Motor neuron (in vitro differentiated cells): ENCODE measurements around the gene BARHL2. TPM values are rescaled to one million over a fixed set of nuclear protein-coding genes. Genes with fewer than 3 reads are reported as not detected.

Experiments
- ATAC-seq, 8 experiments: fragments of 200-7000 bp; cut with Tn5 transposase; replicated peaks in 6 of 8; 2 replicates each; pipeline ENCODE4 v1.8.0; 2021; ENCODE audit warnings: mild to moderate bottlenecking in 8 of 8, moderate library complexity in 8 of 8
- H3K27ac ChIP-seq, 2 donors: fragments of 250-450 bp; sonication (Bioruptor Pico); 2 replicates each; pipeline ENCODE4 v1.9.0; 2021; ENCODE audit warnings: antibody characterized with exemption in 2 of 2, mild to moderate bottlenecking in 2 of 2, moderate library complexity in 1 of 2
- H3K4me1 ChIP-seq, 2 donors: fragments of 250-450 bp; sonication (Bioruptor Pico); replicated peaks in 1 of 2; 2 replicates each; pipeline ENCODE4 v1.6.1; 2021; ENCODE audit warnings: antibody characterized with exemption in 2 of 2, mild to moderate bottlenecking in 2 of 2, moderate library complexity in 1 of 2
- H3K4me3 ChIP-seq, 5 donors: fragments of 250-450 bp; sonication (Bioruptor Pico); 2 replicates each; pipeline ENCODE4 v1.9.0; 2021; ENCODE audit warnings: antibody characterized with exemption in 5 of 5, mild to moderate bottlenecking in 5 of 5, moderate library complexity in 4 of 5
- WGBS, 10 experiments: fragments of 450-650 bp; shearing (Covaris generic); methylation state at CpG; one replicate each; pipeline ENCODE4 v1.0.0; 2022; 5-methylcytosine and 5-hydroxymethylcytosine counted together
- in situ Hi-C, 9 experiments: fragments of 400-800 bp; cut with MboI; loops; one replicate each; pipeline ENCODE4 v1.15.0; 2021; ENCODE audit warnings: low sequenced_read_pairs in 9 of 9, low pct_unique_long_range_greater_than_20kb in 2 of 9; ENCODE audit not compliant: unreplicated experiment in 9 of 9
- total RNA-seq, 8 experiments: library from RNA; unstranded; fragments of 300-600 nt; gene quantifications; 2 replicates each; pipeline versions ENCODE4 v1.2.3 to v1.2.4, GENCODE V29; 2022

Gene BARHL2
- total RNA-seq, 8 experiments from 2014 or later: 0.05 to 1.2 (median 0.14) TPM; not detected in 3

GRCh38 chr1:90721210-90722194 is 4.4 kb upstream of the BARHL2 start:
- Histone ChIP-seq H3K4me1 (peaks cover 14 to 24% of the 10 kb centered on the region in 2 donors), H3K4me3 (no peak overlapping the region), H3K27ac (no peak overlapping the region)
- ATAC-seq: peak in 3 of 8 experiments; percentile 29 to 61 (median 48)
- in situ Hi-C loops: loop anchor here in 3 of 9 experiments (25.0 kb wide), 3 partner anchors 441 to 609 kb away; no protein-coding TSS in a partner anchor
- 0 to 16% (median 8%) methylated on average over 7 to 15 of the region's 15 CpGs for WGBS, 10 experiments

DNA sequence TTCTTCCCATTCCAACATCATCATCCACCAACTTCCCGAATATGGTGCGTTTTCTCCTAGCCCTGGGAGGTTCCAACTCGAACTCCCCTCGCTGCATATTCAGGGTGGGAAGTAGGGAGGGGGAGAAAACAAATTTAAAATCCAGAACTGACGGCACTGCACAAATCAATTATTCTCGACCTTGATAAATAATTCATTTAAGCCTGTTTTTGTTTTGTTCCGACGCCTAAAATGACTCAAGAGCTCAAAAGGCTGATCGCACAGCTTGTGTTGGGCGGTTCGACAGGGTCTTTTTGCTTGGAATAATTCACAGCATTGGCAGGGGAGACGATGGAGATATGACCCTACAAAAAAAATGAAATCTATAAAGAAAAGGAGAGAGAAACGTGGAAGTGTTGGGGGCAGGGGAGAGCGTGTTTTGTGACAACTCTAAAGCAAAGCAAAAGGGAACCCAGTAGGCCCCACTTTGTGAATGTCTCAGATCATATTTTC is 3.1 kb upstream of the BARHL2 start:
- WGBS, 10 experiments: 10 to 62% (median 21%) methylated on average over 4 to 14 of the region's 14 CpGs
- no peak overlapping the region for H3K4me3 ChIP-seq
- H3K4me1 ChIP-seq: peaks cover 5 to 21% of the 10 kb centered on the region in 2 donors
- in situ Hi-C loops: loop anchor here in 3 of 9 experiments (25.0 kb wide), 3 partner anchors 442 to 608 kb away; no protein-coding TSS in a partner anchor
- no peak for ATAC-seq
- no peak overlapping the region for H3K27ac ChIP-seq

GRCh38 chr1:90719330-90720144 is 2.4 kb upstream of the BARHL2 start:
- H3K4me1 ChIP-seq: peaks cover 4 to 16% of the 10 kb centered on the region in 2 donors
- H3K4me3 ChIP-seq: peak overlapping the region in 1 of 5 donors; percentile 41
- H3K27ac ChIP-seq: no peak overlapping the region
- in situ Hi-C loops: loop anchor here in 3 of 9 experiments (25.0 kb wide), 3 partner anchors 443 to 607 kb away; no protein-coding TSS in a partner anchor
- 0 to 28% (median 6%) methylated on average over 2 to 35 of the region's 55 CpGs for WGBS, 10 experiments
- ATAC-seq: no peak

- WGBS, 10 experiments: 0 to 24% (median 2%) methylated on average over 7 to 39 of the region's 66 CpGs; no CpG with 5 or more reads in 2 of the 10 experiments
- Histone ChIP-seq H3K4me1 (peaks cover 4 to 16% of the 10 kb centered on the region in 2 donors), H3K27ac (no peak overlapping the region), H3K4me3 (peak overlapping the region; percentile 30 to 49 (median 41))
- ATAC-seq: peak in 6 of 8 experiments; percentile 15 to 43 (median 34)
- in situ Hi-C loops: loop anchor here in 3 of 9 experiments (25.0 kb wide), 3 partner anchors 444 to 606 kb away; no protein-coding TSS in a partner anchor
Measured at GRCh38 chr1:90718411-90719329, 1.6 kb upstream of the BARHL2 start.

DNA sequence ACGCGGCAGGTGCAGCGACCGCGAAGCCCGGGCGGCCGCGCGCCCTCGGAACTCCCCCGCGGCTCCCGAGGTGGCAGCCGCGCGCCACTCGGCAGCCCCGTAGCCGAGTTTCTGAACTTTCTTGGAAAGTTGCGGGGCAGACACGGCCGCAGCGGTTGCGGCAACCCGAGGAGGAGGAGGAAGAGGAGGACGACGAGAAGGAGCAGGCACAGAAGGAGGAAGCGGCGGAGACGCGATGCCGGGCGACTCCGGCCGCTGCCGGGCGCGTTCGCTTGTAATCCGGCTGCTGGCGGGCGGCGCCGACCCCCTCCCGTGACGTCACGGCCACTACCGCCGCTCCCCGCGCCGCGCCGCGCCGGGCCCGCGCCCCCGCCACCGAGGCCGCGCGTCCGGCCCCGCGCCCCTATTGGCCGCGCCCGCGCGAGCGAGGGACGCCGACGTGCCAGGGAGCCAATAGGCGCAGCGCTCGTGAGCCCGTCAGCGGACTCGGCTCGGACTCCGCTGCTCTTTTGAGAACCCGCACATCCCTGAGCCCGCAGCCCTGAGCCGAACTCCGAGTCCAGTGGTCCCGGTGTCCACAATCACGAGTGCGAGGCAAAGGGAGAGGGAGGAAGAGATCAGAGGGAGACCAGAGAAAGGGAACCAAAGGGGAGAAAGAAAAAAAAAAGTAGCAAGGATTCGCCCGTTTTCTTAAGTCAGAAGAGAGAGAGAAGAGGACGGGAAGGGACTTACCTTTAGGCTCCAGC is 736 bp upstream of the BARHL2 start:
- peak in 7 of 8 experiments; percentile 47 to 96 (median 94) for ATAC-seq
- 0 to 2% (median 1%) methylated on average over 12 to 57 of the region's 94 CpGs; no CpG with 5 or more reads in 6 of the 10 experiments for WGBS, 10 experiments
- Histone ChIP-seq H3K4me1 (peaks cover 4 to 16% of the 10 kb centered on the region in 2 donors), H3K27ac (no peak overlapping the region), H3K4me3 (peak overlapping the region; percentile 30 to 49 (median 41))
- in situ Hi-C loops: loop anchor here in 3 of 9 experiments (25.0 kb wide), 3 partner anchors 444 to 606 kb away; no protein-coding TSS in a partner anchor

DNA sequence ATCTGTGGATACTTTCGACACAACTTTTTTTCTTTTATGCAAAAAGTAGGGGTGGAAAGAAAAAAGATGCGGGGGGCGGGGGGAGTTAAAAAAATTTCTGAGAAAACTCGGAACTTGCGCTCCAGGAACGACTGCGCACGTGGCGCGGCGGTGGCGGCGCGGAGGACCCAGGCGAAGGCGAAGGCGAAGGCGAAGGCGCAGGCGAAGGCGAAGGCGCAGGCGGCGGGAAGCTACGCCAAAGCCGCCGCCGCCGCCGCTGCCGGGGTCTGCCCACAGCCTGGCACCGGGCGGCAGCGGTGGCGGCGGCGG is 208 bp upstream of the BARHL2 start:
- no peak for ATAC-seq
- 0 to 29% (median 0%) methylated on average over 1 to 18 of the region's 37 CpGs; no CpG with 5 or more reads in 2 of the 10 experiments for whole genome bisulfite sequencing, 10 experiments
- Histone ChIP-seq H3K27ac (no peak overlapping the region), H3K4me1 (peaks cover 4 to 16% of the 10 kb centered on the region in 2 donors), H3K4me3 (peak overlapping the region; percentile 30 to 49 (median 41))
- in situ Hi-C loops: loop anchor here in 3 of 9 experiments (25.0 kb wide), 3 partner anchors 445 to 605 kb away; no protein-coding TSS in a partner anchor

DNA sequence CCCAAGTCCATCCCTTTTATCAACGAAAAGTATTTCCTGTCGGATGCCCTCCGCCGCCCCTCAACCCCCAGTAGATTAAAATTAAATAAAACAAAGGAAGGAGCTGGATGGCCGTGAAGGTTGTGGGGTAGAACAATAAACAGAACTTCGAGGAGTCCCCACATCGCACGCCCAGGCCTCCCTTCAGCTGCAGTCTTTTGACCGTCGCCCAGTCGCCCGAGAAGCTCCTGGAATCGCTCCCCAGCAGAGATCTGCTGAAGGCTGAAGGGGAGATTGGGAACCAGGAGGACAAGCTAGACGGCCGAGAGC is 905 bp downstream of the BARHL2 start:
- Histone ChIP-seq H3K4me3 (no peak overlapping the region), H3K4me1 (peaks cover 4 to 16% of the 10 kb centered on the region in 2 donors), H3K27ac (no peak overlapping the region)
- WGBS, 10 experiments: 0 to 10% (median 4%) methylated on average over 1 to 15 of the region's 15 CpGs; no CpG with 5 or more reads in 2 of the 10 experiments
- in situ Hi-C loops: loop anchor here in 3 of 9 experiments (25.0 kb wide), 3 partner anchors 446 to 604 kb away; no protein-coding TSS in a partner anchor
- no peak for ATAC-seq

DNA sequence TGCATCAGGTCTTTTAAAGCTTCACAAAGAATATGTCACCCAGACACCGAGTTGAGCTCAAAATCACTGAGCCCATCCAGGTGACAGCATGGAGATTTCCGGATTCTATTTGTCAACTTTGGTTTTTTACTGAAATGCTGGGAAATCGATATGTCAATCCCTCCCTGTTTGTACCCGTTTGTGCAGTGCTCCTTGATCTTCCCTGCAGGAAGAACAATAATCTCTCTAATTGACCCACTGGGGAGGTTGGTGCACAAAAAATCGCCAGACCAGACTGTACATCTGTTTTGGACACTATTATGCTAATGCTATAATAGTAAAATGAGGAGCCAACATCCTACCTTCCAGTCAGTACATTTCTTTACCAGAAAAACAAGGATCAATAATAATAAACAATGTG is 1.8 kb downstream of the BARHL2 start:
- no peak for ATAC-seq
- WGBS, 10 experiments: 0 to 22% (median 5%) methylated on average over 2 to 5 of the region's 5 CpGs
- Histone ChIP-seq H3K27ac (no peak overlapping the region), H3K4me1 (peaks cover 4 to 21% of the 10 kb centered on the region in 2 donors), H3K4me3 (no peak overlapping the region)
- in situ Hi-C loops: loop anchor here in 3 of 9 experiments (25.0 kb wide), 3 partner anchors 447 to 603 kb away; no protein-coding TSS in a partner anchor

DNA sequence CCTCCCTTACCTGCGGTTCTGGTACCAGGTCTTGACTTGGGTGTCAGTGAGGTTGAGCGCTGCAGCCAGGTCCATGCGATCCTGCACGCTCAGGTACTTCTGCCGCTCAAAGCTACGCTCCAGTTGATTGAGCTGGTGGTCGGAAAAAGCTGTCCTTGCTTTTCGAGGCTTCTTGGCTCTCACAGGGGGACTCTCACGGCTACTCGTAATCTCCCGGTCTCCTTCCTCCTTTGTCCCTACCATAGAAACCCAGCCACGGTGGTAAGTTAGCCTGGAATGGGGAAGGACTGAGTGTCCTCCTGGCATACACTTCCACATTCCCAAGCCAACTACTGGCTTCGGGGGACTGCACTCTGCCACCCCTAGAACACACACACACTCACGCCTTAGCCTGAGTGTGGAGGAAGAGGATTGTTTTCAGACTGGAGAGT is 2.6 kb downstream of the BARHL2 start:
- ATAC-seq: no peak
- Histone ChIP-seq H3K27ac (no peak overlapping the region), H3K4me1 (peaks cover 4 to 21% of the 10 kb centered on the region in 2 donors), H3K4me3 (no peak overlapping the region)
- WGBS, 10 experiments: 6 to 40% (median 21%) methylated on average over 1 to 11 of the region's 14 CpGs; no CpG with 5 or more reads in 4 of the 10 experiments
- in situ Hi-C loops: loop anchor here in 3 of 9 experiments (25.0 kb wide), 3 partner anchors 448 to 602 kb away; no protein-coding TSS in a partner anchor

DNA sequence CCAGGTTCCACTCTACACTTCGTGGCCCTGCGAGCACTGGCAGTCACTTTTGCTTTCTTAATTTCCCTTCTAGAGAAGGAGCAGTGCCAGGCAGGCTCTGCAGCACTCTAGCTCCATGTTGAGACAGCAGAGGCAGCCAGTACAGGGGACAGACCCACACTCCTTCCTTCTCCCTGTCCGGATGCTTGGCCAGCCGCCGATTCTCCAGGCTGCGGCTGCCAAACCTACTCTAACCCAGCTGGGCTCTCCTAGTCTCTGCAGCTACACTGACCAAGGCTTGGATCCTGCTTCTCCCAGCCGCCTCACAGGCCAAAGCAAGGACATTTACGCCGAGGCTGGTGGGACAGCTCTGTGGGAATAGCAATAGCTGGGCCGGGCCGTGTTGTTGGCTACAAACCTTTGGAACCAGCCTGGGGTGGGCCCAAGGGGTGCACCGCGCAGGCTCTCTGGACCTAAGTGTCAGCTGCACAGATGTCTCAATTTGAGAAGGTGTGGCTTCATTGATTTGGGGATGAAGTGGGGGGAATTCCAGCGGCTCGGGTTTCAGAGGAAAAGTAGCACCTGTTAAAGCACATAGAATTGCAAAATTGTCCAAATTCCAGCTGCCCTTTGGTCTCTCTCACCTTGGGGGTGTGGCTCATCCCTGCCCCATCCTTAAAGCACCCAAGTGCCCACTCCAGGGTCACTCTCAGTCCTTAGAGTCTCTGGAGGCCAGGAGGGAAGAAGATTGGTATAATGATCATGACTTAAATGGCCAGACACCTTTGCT is 3.2 kb downstream of the BARHL2 start:
- H3K4me3 ChIP-seq: no peak overlapping the region
- peaks cover 4 to 21% of the 10 kb centered on the region in 2 donors for H3K4me1 ChIP-seq
- ATAC-seq: no peak
- WGBS, 10 experiments: 0 to 10% (median 7%) methylated on average over 1 to 14 of the region's 15 CpGs; no CpG with 5 or more reads in 3 of the 10 experiments
- in situ Hi-C loops: loop anchor here in 3 of 9 experiments (25.0 kb wide), 3 partner anchors 448 to 602 kb away; no protein-coding TSS in a partner anchor
- no peak overlapping the region for H3K27ac ChIP-seq
